ENCODE measurements around the gene SPATA2L.
A peak's percentile ranks its signal among the peaks of the same experiment; 100 is the strongest.
"Not testable (repeated sequence)": the region's sequence is repeated elsewhere in the genome, so short reads cannot be mapped to it uniquely, and the experiment has no call there.

SPATA2L gene

DNA sequence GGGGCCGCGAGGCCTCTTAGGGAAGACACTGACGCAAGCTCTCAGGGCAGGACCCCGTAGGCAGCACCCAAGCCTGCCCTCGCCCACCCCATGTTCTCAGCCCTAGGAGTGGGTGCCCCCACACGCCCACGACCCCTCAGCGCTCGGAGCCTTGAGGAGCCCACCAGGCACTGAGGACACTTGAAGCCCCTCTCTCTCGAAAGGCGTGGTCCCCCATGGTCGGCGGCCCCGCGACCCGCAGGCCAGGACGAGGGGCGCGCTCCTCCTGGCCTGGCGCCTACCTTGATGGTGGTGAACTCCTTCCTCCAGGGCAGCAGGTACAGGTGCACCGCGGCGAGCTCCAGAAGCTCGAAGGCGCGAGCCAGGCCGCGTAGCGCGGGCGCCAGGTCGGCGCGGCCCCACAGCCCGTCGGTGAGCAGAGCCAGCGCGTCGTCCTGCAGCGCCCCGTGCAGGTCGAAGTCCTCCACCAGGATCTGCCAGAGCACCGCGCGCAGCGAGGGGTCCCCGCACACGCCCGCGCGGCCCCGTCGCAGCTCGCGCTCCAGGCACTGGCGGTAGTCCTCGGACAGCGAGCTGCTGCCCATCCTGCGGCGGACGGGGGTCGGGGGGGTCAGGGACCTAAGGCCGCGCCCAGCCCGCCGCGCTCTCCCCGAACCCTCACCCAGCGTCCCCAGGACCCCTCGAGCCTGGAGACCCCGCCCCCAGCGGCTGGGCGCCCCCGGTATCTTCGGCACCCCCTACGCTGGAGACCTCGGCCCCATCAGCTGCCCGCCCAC, 668 bp downstream of the SPATA2L start:
- TF ChIP-seq, protein P1, sequence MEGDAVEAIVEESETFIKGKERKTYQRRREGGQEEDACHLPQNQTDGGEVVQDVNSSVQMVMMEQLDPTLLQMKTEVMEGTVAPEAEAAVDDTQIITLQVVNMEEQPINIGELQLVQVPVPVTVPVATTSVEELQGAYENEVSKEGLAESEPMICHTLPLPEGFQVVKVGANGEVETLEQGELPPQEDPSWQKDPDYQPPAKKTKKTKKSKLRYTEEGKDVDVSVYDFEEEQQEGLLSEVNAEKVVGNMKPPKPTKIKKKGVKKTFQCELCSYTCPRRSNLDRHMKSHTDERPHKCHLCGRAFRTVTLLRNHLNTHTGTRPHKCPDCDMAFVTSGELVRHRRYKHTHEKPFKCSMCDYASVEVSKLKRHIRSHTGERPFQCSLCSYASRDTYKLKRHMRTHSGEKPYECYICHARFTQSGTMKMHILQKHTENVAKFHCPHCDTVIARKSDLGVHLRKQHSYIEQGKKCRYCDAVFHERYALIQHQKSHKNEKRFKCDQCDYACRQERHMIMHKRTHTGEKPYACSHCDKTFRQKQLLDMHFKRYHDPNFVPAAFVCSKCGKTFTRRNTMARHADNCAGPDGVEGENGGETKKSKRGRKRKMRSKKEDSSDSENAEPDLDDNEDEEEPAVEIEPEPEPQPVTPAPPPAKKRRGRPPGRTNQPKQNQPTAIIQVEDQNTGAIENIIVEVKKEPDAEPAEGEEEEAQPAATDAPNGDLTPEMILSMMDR (IDR thresholded peaks at IDR 0.05; ENCODE audit: extremely low read depth, missing control alignments) = peak; percentile 24
- peak; percentile 72 for DNase-seq (ENCODE audit: low spot score)

DNA sequence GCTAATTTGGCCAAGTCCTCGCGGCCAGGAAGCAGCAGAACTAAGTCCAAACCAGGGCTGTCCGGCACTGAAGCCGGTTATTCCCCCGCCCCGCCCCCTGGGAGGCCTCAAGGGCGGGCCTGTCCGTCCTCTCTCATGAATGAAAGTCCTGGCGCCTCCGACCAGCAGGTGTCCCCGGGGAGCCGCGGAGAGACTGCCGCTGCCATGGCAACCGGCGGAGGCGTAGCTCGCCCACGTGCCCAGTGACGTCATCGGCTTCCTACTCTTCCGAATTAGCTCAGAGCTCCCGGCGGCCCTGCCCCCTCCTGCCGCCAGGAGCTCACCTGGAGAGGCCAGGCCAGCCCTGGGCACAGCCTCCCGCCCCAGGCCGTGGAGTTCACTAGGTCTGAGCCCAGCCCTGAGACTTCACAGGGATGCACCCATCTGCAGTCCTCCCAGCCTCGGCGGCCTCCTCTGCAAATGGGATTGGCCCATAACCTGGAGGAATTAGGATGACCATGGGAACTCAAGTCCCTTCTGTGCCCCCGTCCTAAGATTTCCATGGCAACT, 1.3 kb downstream of the SPATA2L start:
- peak; percentile 99 for DNase-seq (ENCODE audit: low spot score)
- TF ChIP-seq, protein P1 (IDR thresholded peaks at IDR 0.05; ENCODE audit: extremely low read depth, missing control alignments) = peak; percentile 64

DNA sequence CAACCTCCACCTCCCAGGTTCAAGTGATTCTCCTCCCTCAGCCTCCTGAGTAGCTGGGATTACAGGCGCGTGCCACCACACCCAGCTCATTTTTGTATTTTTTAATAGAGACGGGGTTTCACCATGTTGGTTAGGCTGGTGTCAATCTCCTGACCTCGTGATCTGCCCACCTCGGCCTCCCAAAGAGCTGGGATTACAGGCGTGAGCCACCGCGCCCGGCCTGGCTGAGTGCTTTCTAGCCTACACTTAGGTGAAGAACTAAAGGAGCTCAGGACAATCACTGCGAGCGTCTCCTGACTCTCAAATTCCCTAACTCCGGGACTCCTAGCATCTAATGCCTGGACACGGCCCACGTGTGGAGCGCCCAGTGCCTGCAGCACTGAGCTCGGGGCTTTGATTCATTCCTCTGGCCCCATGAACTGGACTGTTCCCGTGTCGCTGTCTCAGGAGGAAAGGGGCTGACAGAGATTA, 1.8 kb downstream of the SPATA2L start:
- DNase-seq (ENCODE audit: low spot score) = not testable (repeated sequence)

DNA sequence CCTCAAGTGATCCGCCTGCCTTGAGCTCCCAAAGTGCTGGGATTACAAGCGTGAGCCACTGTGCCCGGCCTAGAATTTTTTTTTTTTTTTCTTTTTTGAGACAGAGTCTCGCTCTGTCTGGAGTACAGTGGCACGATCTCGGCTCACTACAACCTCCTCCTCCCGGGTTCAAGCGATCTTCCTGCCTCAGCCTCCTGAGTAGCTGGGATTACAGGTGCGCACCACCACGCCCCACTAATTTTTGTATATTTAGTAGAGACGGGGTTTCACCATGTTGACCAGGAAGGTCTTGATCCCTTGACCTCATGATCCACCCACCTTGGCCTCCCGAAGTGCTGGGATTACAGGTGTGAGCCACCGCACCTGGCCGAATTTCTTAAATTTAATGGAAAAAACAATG, 2.8 kb downstream of the SPATA2L start:
- not testable (repeated sequence) for DNase-seq (ENCODE audit: low spot score)

DNA sequence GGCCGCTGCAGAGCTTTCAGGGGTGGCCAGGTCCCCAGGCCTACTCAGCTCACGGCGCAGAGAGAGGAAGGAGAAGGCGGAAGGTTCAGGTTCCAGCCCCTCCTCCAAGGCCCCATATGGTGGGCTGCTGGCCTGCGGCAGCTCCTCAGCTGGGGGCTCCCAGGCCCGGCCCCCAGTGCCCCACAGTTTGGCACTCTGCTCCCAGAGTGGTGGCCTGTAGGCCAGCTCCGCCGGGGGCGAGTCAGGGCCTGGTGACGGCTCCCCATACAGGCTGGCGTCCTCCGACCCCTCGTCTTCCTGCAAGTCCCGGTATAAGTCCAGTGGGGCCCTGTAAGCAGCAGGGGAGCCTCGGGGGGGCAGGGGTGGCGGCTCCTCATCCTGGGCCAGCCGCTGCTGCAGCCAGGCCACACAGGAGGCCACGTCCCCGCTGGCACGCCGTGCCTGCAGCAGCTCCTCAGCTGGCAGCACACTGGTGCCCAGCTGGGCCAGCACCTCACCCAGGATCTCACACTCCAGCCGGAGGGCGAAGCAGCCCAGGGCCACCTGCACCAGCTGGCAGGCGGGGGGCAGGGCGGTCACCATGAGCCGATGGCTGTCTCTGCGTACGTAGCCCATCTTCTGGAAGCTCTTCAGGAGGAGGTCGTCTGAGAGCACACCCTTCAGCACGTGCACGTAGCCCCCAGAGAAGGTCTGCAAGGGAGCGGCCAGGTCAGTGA, 3.7 kb downstream of the SPATA2L start:
- no peak for DNase-seq (ENCODE audit: low spot score)
- TF ChIP-seq, protein P1 (IDR thresholded peaks at IDR 0.05; ENCODE audit: extremely low read depth, missing control alignments) = no peak

DNA sequence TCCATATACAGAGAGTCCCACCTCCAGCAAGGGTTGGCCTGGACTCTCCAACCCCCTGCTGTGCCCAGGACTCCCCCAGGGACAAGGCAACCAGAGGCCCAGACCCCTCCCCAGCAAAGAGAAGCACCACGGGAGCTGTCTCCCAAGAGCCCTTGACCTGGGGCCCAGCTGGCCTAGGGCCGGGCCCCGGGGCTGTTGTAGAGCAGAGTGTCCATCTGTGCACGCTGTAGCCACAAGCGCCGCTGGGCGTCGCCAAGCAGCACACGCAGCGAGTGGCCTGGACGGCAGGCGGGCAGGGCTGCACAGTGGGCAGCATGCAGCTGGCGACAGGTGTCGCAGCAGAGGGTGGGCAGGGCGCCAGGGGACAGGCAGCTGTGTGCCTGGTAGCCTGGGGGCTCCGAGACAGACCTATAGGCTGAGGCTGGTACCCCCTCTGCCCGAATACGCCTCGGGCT, 4.3 kb downstream of the SPATA2L start:
- no peak for DNase-seq (ENCODE audit: low spot score)
- TF ChIP-seq, protein P1 (IDR thresholded peaks at IDR 0.05; ENCODE audit: extremely low read depth, missing control alignments) = no peak

DNA sequence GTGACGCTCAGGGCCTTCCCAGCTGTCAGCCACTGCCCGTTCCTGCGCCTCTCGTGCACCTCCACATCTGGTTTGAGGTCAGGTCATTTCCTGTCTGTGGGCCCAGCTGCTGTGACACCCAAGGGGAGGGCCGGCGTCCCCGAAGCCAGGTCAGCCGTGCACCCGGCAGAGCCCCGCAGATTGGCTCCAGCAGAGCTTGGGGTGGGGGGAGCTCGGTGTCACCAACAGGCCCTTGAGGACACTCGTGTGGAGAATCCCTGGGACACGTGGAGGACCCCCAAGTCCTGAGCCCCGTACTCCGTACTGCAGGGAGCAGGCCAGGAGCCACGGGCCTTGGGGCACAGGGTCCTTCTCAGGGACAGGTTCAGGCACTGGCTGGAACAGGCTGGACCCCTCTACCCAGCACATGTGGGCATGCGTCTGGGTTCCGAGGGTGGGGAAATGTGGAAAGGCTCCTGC, 4.8 kb downstream of the SPATA2L start:
- peak; percentile 77 for DNase-seq (ENCODE audit: low spot score)
- TF ChIP-seq, protein P1 (IDR thresholded peaks at IDR 0.05; ENCODE audit: extremely low read depth, missing control alignments) = no peak
